ENCODE data around the gene LLGL2. TPM values are rescaled to one million over a fixed set of nuclear protein-coding genes. Genes with fewer than 3 reads are reported as not detected.
A peak's percentile ranks its signal among the peaks of the same experiment; 100 is the strongest.

The LLGL2 gene
- total RNA-seq, 4 donors from 2014 or later = 221 to 563 (median 300) TPM

DNA sequence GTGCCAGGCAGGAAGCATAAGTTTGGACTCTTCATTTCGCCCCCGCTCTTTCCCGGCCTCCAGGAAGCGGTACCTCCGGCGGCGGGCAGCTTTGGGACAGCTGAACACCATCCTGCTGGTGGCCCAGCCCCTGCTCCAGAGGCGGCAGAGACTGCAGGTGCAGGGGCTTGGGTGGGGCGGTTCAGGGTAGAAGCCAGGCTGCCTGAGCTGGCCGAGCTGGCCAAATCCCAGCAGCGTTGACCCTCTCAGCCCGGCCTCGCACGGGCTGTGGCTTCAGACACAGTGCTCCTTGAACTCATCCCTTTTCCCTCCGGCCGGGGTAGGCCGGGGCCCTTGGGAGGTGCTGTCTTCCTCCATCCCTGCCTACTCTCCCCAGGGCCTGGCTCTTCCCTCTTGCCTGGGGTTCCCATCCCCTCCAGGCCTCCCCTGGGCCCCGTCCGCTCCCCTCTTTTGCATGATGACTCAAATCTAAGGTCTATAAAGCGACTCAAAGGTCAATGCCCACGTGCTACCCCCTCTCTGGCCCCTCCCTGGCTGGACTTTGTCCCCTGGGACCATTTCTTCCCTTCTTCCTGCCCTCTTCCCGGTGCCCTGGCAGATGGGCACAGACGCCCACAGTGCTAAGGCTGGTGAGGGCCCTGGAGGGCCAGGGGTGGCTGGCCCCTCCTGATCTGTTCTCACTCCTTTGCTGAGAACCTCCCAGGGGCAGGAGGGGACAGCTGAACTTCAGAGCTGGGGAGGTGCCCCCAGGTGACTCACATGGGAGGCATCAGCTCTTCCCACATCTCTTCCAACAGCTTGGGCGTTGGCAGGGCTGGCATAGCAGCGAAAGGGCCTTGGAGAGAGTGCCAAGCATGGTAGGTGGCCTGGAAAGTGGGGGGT, 84.8 kb downstream of the LLGL2 start:
- H3K27ac ChIP-seq = peak overlapping the region in 3 of 4 donors; percentile 84 to 98 (median 88)
- peak in 2 of 3 donors; percentile 91 for DNase-seq
- H3K4me1 ChIP-seq = peaks cover 0 to 27% (median 0%) of the 10 kb centered on the region in 4 donors

DNA sequence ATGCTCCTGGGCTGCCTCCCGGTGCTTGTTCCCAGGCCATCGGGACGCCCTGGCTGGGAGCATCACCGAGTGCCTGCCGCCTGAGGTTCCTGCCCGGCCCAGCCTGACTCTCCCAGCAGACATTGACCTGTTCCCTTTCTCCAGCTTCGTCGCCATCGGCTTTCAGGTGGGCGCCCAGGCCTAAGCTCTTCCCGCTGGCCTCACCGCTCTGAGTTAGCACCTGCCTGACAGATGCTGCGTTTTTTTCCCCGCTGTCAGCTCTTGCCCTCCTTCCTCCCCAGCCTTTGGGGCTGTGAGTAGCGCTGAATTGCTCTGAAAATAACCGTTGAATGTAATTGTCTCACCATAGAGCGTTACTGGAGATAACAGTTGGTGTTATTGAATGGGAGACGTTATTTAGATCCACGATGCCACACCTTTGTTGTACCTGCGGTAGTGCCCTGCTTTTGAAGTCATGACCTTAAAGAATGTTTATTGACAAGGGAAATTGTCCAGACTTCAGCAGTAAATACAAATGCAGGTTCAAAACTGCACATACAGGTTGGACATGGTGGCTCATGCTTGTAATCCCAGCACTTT, 86.4 kb downstream of the LLGL2 start:
- H3K4me3 ChIP-seq = peak overlapping the region in 3 of 4 donors; percentile 33 to 57 (median 56)

More for the DNA sequence above, 84.8 kb downstream of the LLGL2 start:
- Histone ChIP-seq H3K9me3 (no peaks in the 10 kb centered on the region), H3K36me3 (peaks cover 0 to 35% (median 0%) of the 10 kb centered on the region in 3 donors), H3K27me3 (no peaks in the 10 kb centered on the region), H3K4me3 (peak overlapping the region in 3 of 4 donors; percentile 33 to 57 (median 56))
- peak; percentile 98 to 99 for TF ChIP-seq POLR2A (IDR thresholded peaks at IDR 0.05)
- TF ChIP-seq, protein P1, sequence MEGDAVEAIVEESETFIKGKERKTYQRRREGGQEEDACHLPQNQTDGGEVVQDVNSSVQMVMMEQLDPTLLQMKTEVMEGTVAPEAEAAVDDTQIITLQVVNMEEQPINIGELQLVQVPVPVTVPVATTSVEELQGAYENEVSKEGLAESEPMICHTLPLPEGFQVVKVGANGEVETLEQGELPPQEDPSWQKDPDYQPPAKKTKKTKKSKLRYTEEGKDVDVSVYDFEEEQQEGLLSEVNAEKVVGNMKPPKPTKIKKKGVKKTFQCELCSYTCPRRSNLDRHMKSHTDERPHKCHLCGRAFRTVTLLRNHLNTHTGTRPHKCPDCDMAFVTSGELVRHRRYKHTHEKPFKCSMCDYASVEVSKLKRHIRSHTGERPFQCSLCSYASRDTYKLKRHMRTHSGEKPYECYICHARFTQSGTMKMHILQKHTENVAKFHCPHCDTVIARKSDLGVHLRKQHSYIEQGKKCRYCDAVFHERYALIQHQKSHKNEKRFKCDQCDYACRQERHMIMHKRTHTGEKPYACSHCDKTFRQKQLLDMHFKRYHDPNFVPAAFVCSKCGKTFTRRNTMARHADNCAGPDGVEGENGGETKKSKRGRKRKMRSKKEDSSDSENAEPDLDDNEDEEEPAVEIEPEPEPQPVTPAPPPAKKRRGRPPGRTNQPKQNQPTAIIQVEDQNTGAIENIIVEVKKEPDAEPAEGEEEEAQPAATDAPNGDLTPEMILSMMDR (IDR thresholded peaks at IDR 0.05) = no peak

DNA sequence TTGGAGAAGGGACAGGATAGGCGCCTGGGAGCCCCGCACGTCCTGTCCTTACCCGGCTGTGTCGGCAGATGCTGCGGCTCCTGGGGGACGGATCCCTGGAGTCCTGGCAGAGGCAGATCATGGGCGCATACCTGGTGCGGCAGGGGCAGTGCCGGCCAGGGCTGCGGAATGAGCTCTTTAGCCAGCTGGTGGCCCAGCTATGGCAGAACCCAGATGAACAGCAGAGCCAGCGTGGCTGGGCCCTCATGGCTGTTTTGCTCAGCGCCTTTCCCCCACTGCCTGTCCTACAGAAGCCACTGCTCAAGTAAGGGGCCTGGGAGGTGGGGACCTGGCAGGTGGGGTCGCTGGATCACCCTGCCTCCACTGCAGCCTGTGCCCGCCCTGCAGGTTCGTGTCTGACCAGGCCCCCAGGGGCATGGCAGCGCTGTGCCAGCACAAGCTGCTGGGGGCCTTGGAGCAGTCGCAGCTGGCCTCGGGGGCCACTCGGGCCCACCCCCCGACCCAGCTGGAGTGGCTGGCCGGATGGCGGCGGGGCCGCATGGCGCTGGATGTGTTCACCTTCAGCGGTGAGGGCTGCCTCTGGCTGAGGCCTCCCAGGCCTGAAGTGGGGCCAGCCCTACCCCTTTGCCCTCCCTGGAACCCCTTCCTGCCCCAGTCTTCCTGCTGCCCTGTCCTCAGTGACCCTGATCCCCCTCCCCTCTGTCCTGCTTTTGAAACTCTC, 87.6 kb downstream of the LLGL2 start:
- Histone ChIP-seq H3K36me3 (peaks cover 0 to 57% (median 0%) of the 10 kb centered on the region in 3 donors), H3K4me3 (peak overlapping the region in 2 of 4 donors; percentile 56 to 57), H3K27me3 (no peaks in the 10 kb centered on the region), H3K27ac (peak overlapping the region in 2 of 4 donors; percentile 88 to 98), H3K9me3 (no peaks in the 10 kb centered on the region), H3K4me1 (peaks cover 0 to 50% (median 3%) of the 10 kb centered on the region in 4 donors)
- no peak for DNase-seq
- TF ChIP-seq, protein P1 (IDR thresholded peaks at IDR 0.05) = no peak
- TF ChIP-seq POLR2A (IDR thresholded peaks at IDR 0.05) = no peak

More for the DNA sequence above, 86.4 kb downstream of the LLGL2 start:
- Histone ChIP-seq H3K4me1 (peaks cover 0 to 43% (median 0%) of the 10 kb centered on the region in 4 donors), H3K9me3 (no peaks in the 10 kb centered on the region), H3K27me3 (no peaks in the 10 kb centered on the region), H3K27ac (peak overlapping the region in 3 of 4 donors; percentile 84 to 98 (median 88)), H3K36me3 (peaks cover 0 to 49% (median 0%) of the 10 kb centered on the region in 3 donors)
- TF ChIP-seq, protein P1 (IDR thresholded peaks at IDR 0.05) = no peak
- peak; percentile 56 to 59 for TF ChIP-seq POLR2A (IDR thresholded peaks at IDR 0.05)
- DNase-seq = no peak

DNA sequence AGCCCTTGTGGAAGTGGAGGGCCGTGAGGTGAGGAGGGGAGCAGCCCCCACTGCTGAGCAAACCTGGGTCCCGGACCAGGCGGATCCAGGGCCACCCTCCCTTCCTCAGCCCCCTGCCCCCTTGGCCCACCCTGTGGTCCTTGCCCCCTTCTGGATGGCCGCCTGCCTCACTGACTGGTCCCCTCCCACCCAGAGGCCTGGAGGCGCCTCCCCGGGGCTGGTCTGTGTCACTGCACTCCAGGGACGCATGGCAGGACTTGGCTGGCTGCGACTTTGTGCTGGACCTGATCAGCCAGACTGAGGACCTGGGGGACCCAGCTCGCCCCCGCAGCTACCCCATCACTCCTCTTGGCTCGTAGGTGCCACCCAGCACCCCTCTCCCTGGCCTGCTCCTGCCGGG, 88.5 kb downstream of the LLGL2 start:
- Histone ChIP-seq H3K4me3 (peak overlapping the region in 2 of 4 donors; percentile 56 to 57), H3K9me3 (no peaks in the 10 kb centered on the region), H3K36me3 (peaks cover 0 to 66% (median 0%) of the 10 kb centered on the region in 3 donors), H3K27me3 (no peaks in the 10 kb centered on the region), H3K4me1 (peaks cover 0 to 50% (median 3%) of the 10 kb centered on the region in 4 donors), H3K27ac (peak overlapping the region in 2 of 4 donors; percentile 92 to 98)
- TF ChIP-seq, protein P1 (IDR thresholded peaks at IDR 0.05) = peak in 3 of 6 experiments; percentile 30 to 42 (median 41)
- no peak for TF ChIP-seq POLR2A (IDR thresholded peaks at IDR 0.05)
- no peak for DNase-seq
